Measurements from ENCODE around the gene PIP5K1A. TPM values are rescaled to one million over a fixed set of nuclear protein-coding genes. Genes with fewer than 3 reads are reported as not detected.

PIP5K1A gene
- total RNA-seq, result 10 to 100 TPM; 77.5 to 80.3 TPM

GRCh38 chr1:151198254-151199127, at the start of gene PIP5K1A:
Gene PIP5K1A, plus strand, starts transcription at chr1:151198552. Its CDS starts 445 bp downstream, at chr1:151198997.
- peak within 1 kb of the TSS; percentile 99 for H3K4me3 Mint-ChIP-seq
- H3K36me3 Mint-ChIP-seq (ENCODE audit: insufficient read depth in 2 of 2), result peaks cover 15 to 31% of the 10 kb centered on the region in 2 donors
- no peaks in the 10 kb centered on the region for H3K9me3 Mint-ChIP-seq
- DNase-seq (peak; percentile 99), ATAC-seq (replicated peaks in 1 of 2) (peak; percentile 94)
- H3K27ac Mint-ChIP-seq, result peak within 1 kb of the TSS; percentile 99
- H3K27me3 Mint-ChIP-seq (ENCODE audit: low read depth), result no peaks in the 10 kb centered on the region
- H3K4me1 Mint-ChIP-seq (ENCODE audit: low read depth), result peaks cover 55% of the 10 kb centered on the region

- H3K4me1 Mint-ChIP-seq (ENCODE audit: low read depth), result peaks cover 59% of the 10 kb centered on the region
- H3K27me3 Mint-ChIP-seq (ENCODE audit: low read depth), result no peaks in the 10 kb centered on the region
- H3K36me3 Mint-ChIP-seq (ENCODE audit: insufficient read depth in 2 of 2), result peaks cover 14 to 20% of the 10 kb centered on the region in 2 donors
Observed at GRCh38 chr1:151156515-151156819, 41.9 kb upstream of the PIP5K1A start, which contains the start of gene TNFAIP8L2. Gene TNFAIP8L2, plus strand, starts transcription at chr1:151156649. Its CDS starts 2,049 bp downstream, at chr1:151158698.

GRCh38 chr1:151157067-151157531, 41.3 kb upstream of the PIP5K1A start:
- Mint-ChIP-seq H3K4me3 (peak overlapping the region; percentile 94 to 99), H3K36me3 (ENCODE audit: insufficient read depth in 2 of 2) (peaks cover 14 to 20% of the 10 kb centered on the region in 2 donors), H3K27me3 (ENCODE audit: low read depth) (no peaks in the 10 kb centered on the region), H3K4me1 (ENCODE audit: low read depth) (peaks cover 66% of the 10 kb centered on the region), H3K9me3 (no peaks in the 10 kb centered on the region), H3K27ac (peak overlapping the region; percentile 99)
- peak; percentile 54 to 59 for ATAC-seq (replicated peaks in 1 of 2)
- DNase-seq, result peak; percentile 73 to 79

More at GRCh38 chr1:151156515-151156819, 41.9 kb upstream of the PIP5K1A start, which contains the start of gene TNFAIP8L2:
- ATAC-seq (replicated peaks in 1 of 2) (peak; percentile 86), DNase-seq (peak; percentile 83 to 90)
- Mint-ChIP-seq H3K4me3 (peak within 1 kb of the TSS; percentile 94 to 99), H3K27ac (peak within 1 kb of the TSS; percentile 99), H3K9me3 (no peaks in the 10 kb centered on the region)

- H3K27ac Mint-ChIP-seq, result peak overlapping the region; percentile 99
- H3K4me1 Mint-ChIP-seq (ENCODE audit: low read depth), result peaks cover 75% of the 10 kb centered on the region
- peak; percentile 66 to 73 for DNase-seq
- H3K36me3 Mint-ChIP-seq (ENCODE audit: insufficient read depth in 2 of 2), result peaks cover 14 to 20% of the 10 kb centered on the region in 2 donors
- no peaks in the 10 kb centered on the region for H3K9me3 Mint-ChIP-seq
- H3K27me3 Mint-ChIP-seq (ENCODE audit: low read depth), result no peaks in the 10 kb centered on the region
- peak; percentile 43 to 50 for ATAC-seq (replicated peaks in 1 of 2)
- peak overlapping the region; percentile 94 to 99 for H3K4me3 Mint-ChIP-seq
Observed at GRCh38 chr1:151158326-151158725, 40.0 kb upstream of the PIP5K1A start.

- Mint-ChIP-seq H3K4me1 (ENCODE audit: low read depth) (peaks cover 75% of the 10 kb centered on the region), H3K27me3 (ENCODE audit: low read depth) (no peaks in the 10 kb centered on the region), H3K9me3 (no peaks in the 10 kb centered on the region), H3K27ac (peak overlapping the region; percentile 99), H3K36me3 (ENCODE audit: insufficient read depth in 2 of 2) (peaks cover 14 to 20% of the 10 kb centered on the region in 2 donors), H3K4me3 (peak overlapping the region; percentile 94 to 99)
- DNase-seq (peak in 1 of 2 donors; percentile 23), ATAC-seq (replicated peaks in 1 of 2) (no peak)
Observed at GRCh38 chr1:151158751-151159251, 39.6 kb upstream of the PIP5K1A start.

- H3K36me3 Mint-ChIP-seq (ENCODE audit: insufficient read depth in 2 of 2), result peaks cover 14 to 20% of the 10 kb centered on the region in 2 donors
- DNase-seq, result no peak
- peak overlapping the region; percentile 90 for H3K27ac Mint-ChIP-seq
- H3K9me3 Mint-ChIP-seq, result no peaks in the 10 kb centered on the region
- peak overlapping the region; percentile 62 to 94 for H3K4me3 Mint-ChIP-seq
- H3K27me3 Mint-ChIP-seq (ENCODE audit: low read depth), result no peaks in the 10 kb centered on the region
- H3K4me1 Mint-ChIP-seq (ENCODE audit: low read depth), result peaks cover 81% of the 10 kb centered on the region
- ATAC-seq (replicated peaks in 1 of 2), result no peak
Observed at GRCh38 chr1:151159373-151159772, 39.0 kb upstream of the PIP5K1A start.

- Mint-ChIP-seq H3K27ac (peak overlapping the region; percentile 94), H3K4me1 (ENCODE audit: low read depth) (peaks cover 71% of the 10 kb centered on the region), H3K9me3 (no peaks in the 10 kb centered on the region), H3K27me3 (ENCODE audit: low read depth) (no peaks in the 10 kb centered on the region), H3K36me3 (ENCODE audit: insufficient read depth in 2 of 2) (peaks cover 9 to 20% of the 10 kb centered on the region in 2 donors), H3K4me3 (peak overlapping the region; percentile 87 to 91)
- no peak for DNase-seq
- no peak for ATAC-seq (replicated peaks in 1 of 2)
Observed at GRCh38 chr1:151164732-151165280, 33.5 kb upstream of the PIP5K1A start.

- H3K27me3 Mint-ChIP-seq (ENCODE audit: low read depth), result no peaks in the 10 kb centered on the region
- H3K4me1 Mint-ChIP-seq (ENCODE audit: low read depth), result peaks cover 66% of the 10 kb centered on the region
- H3K27ac Mint-ChIP-seq, result peak overlapping the region; percentile 94
- H3K4me3 Mint-ChIP-seq, result peak overlapping the region; percentile 87 to 91
- DNase-seq (peak; percentile 14 to 24), ATAC-seq (replicated peaks in 1 of 2) (peak; percentile 6 to 18)
- H3K9me3 Mint-ChIP-seq, result no peaks in the 10 kb centered on the region
- peaks cover 9 to 20% of the 10 kb centered on the region in 2 donors for H3K36me3 Mint-ChIP-seq (ENCODE audit: insufficient read depth in 2 of 2)
Observed at GRCh38 chr1:151165281-151165737, 33.0 kb upstream of the PIP5K1A start.

GRCh38 chr1:151165738-151166504, 32.4 kb upstream of the PIP5K1A start, which contains the start of the genes LYSMD1 and SCNM1:
Gene LYSMD1, minus strand, starts transcription at chr1:151165902. Its CDS starts 644 bp downstream, at chr1:151165258.
Gene SCNM1, plus strand, starts transcription at chr1:151166144. Its CDS starts 9 bp downstream, at chr1:151166153.
- Mint-ChIP-seq H3K4me3 (peak within 1 kb of the TSS; percentile 87 to 91), H3K4me1 (ENCODE audit: low read depth) (peaks cover 60% of the 10 kb centered on the region), H3K9me3 (no peaks in the 10 kb centered on the region), H3K27me3 (ENCODE audit: low read depth) (no peaks in the 10 kb centered on the region), H3K36me3 (ENCODE audit: insufficient read depth in 2 of 2) (peaks cover 9 to 18% of the 10 kb centered on the region in 2 donors), H3K27ac (peak within 1 kb of the TSS; percentile 94)
- ATAC-seq (replicated peaks in 1 of 2) (peak; percentile 95 to 97), DNase-seq (peak; percentile 95 to 97)

- Mint-ChIP-seq H3K9me3 (no peaks in the 10 kb centered on the region), H3K36me3 (ENCODE audit: insufficient read depth in 2 of 2) (peaks cover 9 to 16% of the 10 kb centered on the region in 2 donors), H3K27me3 (ENCODE audit: low read depth) (no peaks in the 10 kb centered on the region), H3K4me1 (ENCODE audit: low read depth) (peaks cover 57% of the 10 kb centered on the region), H3K4me3 (peak overlapping the region; percentile 87 to 91), H3K27ac (peak overlapping the region; percentile 94)
- ATAC-seq (replicated peaks in 1 of 2) (peak in 1 of 2 donors; percentile 8), DNase-seq (no peak)
Observed at GRCh38 chr1:151166505-151166956, 31.8 kb upstream of the PIP5K1A start.

GRCh38 chr1:151167116-151167515, 31.2 kb upstream of the PIP5K1A start:
- Mint-ChIP-seq H3K27me3 (ENCODE audit: low read depth) (no peaks in the 10 kb centered on the region), H3K36me3 (ENCODE audit: insufficient read depth in 2 of 2) (peaks cover 9 to 16% of the 10 kb centered on the region in 2 donors), H3K27ac (peak overlapping the region; percentile 21), H3K9me3 (no peaks in the 10 kb centered on the region), H3K4me1 (ENCODE audit: low read depth) (peaks cover 51% of the 10 kb centered on the region), H3K4me3 (peak overlapping the region; percentile 87 to 91)
- ATAC-seq (replicated peaks in 1 of 2), result no peak
- DNase-seq, result no peak

- Mint-ChIP-seq H3K4me3 (no peak overlapping the region), H3K4me1 (ENCODE audit: low read depth) (peaks cover 20% of the 10 kb centered on the region), H3K27ac (no peak overlapping the region), H3K9me3 (no peaks in the 10 kb centered on the region), H3K36me3 (ENCODE audit: insufficient read depth in 2 of 2) (peaks cover 4 to 11% of the 10 kb centered on the region in 2 donors), H3K27me3 (ENCODE audit: low read depth) (no peaks in the 10 kb centered on the region)
- DNase-seq (no peak), ATAC-seq (replicated peaks in 1 of 2) (no peak)
Observed at GRCh38 chr1:151171190-151171589, 27.2 kb upstream of the PIP5K1A start.

Data from activated T-cell treated with anti-CD3 and anti-CD28 coated beads, Interleukin-2, amount 50 U/mL, for 72 hours (primary cell).